SH-SY5Y (cell line): ENCODE measurements around the gene LAMC1.

ENCODE experiments used
- GATA2 ChIP-seq: IDR thresholded peaks from 2 replicates; pipeline ENCODE4 v1.6.1; 2011; ENCODE audit warnings: mild to moderate bottlenecking, low read depth, low read length
- GATA3 ChIP-seq: IDR thresholded peaks from 2 replicates; pipeline ENCODE4 v1.6.1; 2011; ENCODE audit warnings: low read depth, mild to moderate bottlenecking, low read length, moderate library complexity

DNA sequence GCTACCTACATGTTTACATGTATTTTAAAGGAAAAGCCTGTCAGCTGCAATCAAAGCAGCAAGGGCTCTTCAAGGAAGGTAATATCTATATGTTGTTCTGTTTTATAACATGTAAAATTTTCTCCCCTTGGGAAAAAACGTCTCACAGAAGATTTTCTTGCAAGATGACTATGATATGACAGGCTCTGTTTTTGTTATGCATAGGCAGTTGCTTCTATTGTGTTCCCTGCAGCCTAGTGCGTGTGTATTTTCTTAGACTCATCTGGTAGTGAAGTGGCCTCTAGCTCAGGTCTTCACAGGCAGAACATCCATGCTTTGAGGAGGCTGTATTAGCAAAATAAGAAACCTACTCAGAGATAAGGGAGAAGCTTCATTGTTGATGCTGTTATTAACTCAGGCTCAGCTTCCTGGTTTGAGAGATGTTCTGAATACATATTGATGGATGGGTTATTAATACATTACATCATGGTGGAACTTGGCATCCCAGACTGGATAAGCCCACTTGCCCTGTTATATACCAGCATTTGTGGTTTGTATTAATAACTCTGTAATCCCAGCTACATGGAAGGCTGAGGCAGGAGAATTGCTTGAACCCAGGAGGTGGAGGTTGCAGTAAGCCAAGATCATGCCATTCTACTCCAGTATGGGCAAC, 35.8 kb downstream of the LAMC1 start:
- TF ChIP-seq GATA3 (no peak), GATA2 (no peak)
